Measurements from ENCODE around the gene PSMF1. TPM values are rescaled to one million over a fixed set of nuclear protein-coding genes. Genes with fewer than 3 reads are reported as not detected.

PSMF1 gene
- total RNA-seq, 1 experiment from 2014 or later: 153 TPM

GRCh38 chr20:1130058-1130694 is 11.8 kb downstream of the PSMF1 start:
- Histone ChIP-seq H2AFZ (ENCODE audit: low read depth, low read length, poor library complexity, severe bottlenecking) (no peak overlapping the region), H3K79me2 (ENCODE audit: insufficient read depth, low read length) (peaks cover 63% of the 10 kb centered on the region), H3K9ac (ENCODE audit: low read length) (no peak overlapping the region), H4K20me1 (ENCODE audit: insufficient read depth) (peaks cover 10% of the 10 kb centered on the region; the same call in 1 of the 2 replicates), H3K9me3 (ENCODE audit: control insufficient read depth in 1 of 2, insufficient read depth in 1 of 2, low read depth in 1 of 2, low read length in 2 of 2) (no peaks in the 10 kb centered on the region), H3K4me1 (ENCODE audit: control insufficient read depth in 1 of 2, insufficient read depth in 2 of 2, low read length in 2 of 2) (no peaks in the 10 kb centered on the region), H3K36me3 (ENCODE audit: control insufficient read depth in 1 of 2, insufficient read depth in 2 of 2, low read length in 2 of 2) (peaks cover 55 to 58% of the 10 kb centered on the region in 2 experiments), H3K4me2 (ENCODE audit: low read length) (no peak overlapping the region), H3K4me3 (replicated peaks in 1 of 2; ENCODE audit: low read depth in 1 of 2, low read length in 2 of 2) (no peak overlapping the region), H3K27me3 (ENCODE audit: insufficient read depth, low read length) (no peaks in the 10 kb centered on the region), H3K27ac (ENCODE audit: low read depth, low read length) (no peak overlapping the region), H3K9me2 (ENCODE audit: insufficient read depth) (no peaks in the 10 kb centered on the region)
- TF ChIP-seq EZH2 (IDR thresholded peaks at IDR 0.05) (no peak), ATF3 (IDR thresholded peaks at IDR 0.05) (no peak)
- CTCF ChIA-PET: no interaction called here
- no TSS peak for BruUV-seq (replicated peaks)
- intact Hi-C loops (cut with micrococcal nuclease): no loop called here
- DNase-seq (ENCODE audit: low read depth, low spot score): no peak
- no peak for ATAC-seq
- RAD21 ChIA-PET (ENCODE audit: low non-redundant PET in 1 of 2, low total read pairs in 2 of 2, uncharacterized antibody in 2 of 2, unreplicated experiment in 2 of 2): no interaction called here
- POLR2A ChIA-PET: no interaction called here

- Histone ChIP-seq H3K4me2 (ENCODE audit: low read length) (no peak overlapping the region), H3K36me3 (ENCODE audit: control insufficient read depth in 1 of 2, insufficient read depth in 2 of 2, low read length in 2 of 2) (peaks cover 55 to 61% of the 10 kb centered on the region in 2 experiments), H3K79me2 (ENCODE audit: insufficient read depth, low read length) (peaks cover 63% of the 10 kb centered on the region), H2AFZ (ENCODE audit: low read depth, low read length, poor library complexity, severe bottlenecking) (no peak overlapping the region), H3K4me3 (replicated peaks in 1 of 2; ENCODE audit: low read depth in 1 of 2, low read length in 2 of 2) (no peak overlapping the region), H3K27ac (ENCODE audit: low read depth, low read length) (no peak overlapping the region), H3K4me1 (ENCODE audit: control insufficient read depth in 1 of 2, insufficient read depth in 2 of 2, low read length in 2 of 2) (no peaks in the 10 kb centered on the region), H3K9me2 (ENCODE audit: insufficient read depth) (no peaks in the 10 kb centered on the region), H3K27me3 (ENCODE audit: insufficient read depth, low read length) (no peaks in the 10 kb centered on the region), H3K9me3 (ENCODE audit: control insufficient read depth in 1 of 2, insufficient read depth in 1 of 2, low read depth in 1 of 2, low read length in 2 of 2) (no peaks in the 10 kb centered on the region), H3K9ac (ENCODE audit: low read length) (no peak overlapping the region), H4K20me1 (ENCODE audit: insufficient read depth) (peaks cover 10% of the 10 kb centered on the region; the same call in 1 of the 2 replicates)
- no peak for ATAC-seq
- no TSS peak for BruUV-seq (replicated peaks)
- ChIA-PET POLR2A (no interaction called here), CTCF (interaction anchor here (2.2 kb wide), 1 partner anchor 22 kb away, joined by 6 read pairs; no protein-coding TSS in a partner anchor), RAD21 (ENCODE audit: low non-redundant PET in 1 of 2, low total read pairs in 2 of 2, uncharacterized antibody in 2 of 2, unreplicated experiment in 2 of 2) (no interaction called here)
- intact Hi-C loops (cut with micrococcal nuclease): no loop called here
- no peak for TF ChIP-seq TCF7L2 (IDR thresholded peaks at IDR 0.05; ENCODE audit: borderline replicate concordance, extremely low read depth, insufficient read depth, insufficient read length)
- no peak for TF ChIP-seq ZBTB33 (IDR thresholded peaks at IDR 0.05; ENCODE audit: extremely low read depth, insufficient replicate concordance, low read length)
- no peak for TF ChIP-seq YY1 (IDR thresholded peaks at IDR 0.05; ENCODE audit: extremely low read depth, insufficient replicate concordance, low read depth, low read length)
- TF ChIP-seq EGR1 (IDR thresholded peaks at IDR 0.05; ENCODE audit: low read depth): no peak
- TF ChIP-seq JUND (IDR thresholded peaks at IDR 0.05): no peak
- no peak for TF ChIP-seq CTCF (IDR thresholded peaks at IDR 0.05 in 2 of 3, conservative IDR thresholded peaks at IDR 0.05 in 1 of 3; ENCODE audit: borderline replicate concordance in 1 of 3, insufficient read depth in 1 of 3, low read depth in 2 of 3, low read length in 2 of 3)
- no peak for TF ChIP-seq ELF1 (IDR thresholded peaks at IDR 0.05; ENCODE audit: borderline replicate concordance, low read depth)
- no peak for DNase-seq (ENCODE audit: low read depth, low spot score)
Observed at GRCh38 chr20:1130847-1131246, 12.4 kb downstream of the PSMF1 start.
